ENCODE results near the gene OR52I1.

The OR52I1 gene

DNA sequence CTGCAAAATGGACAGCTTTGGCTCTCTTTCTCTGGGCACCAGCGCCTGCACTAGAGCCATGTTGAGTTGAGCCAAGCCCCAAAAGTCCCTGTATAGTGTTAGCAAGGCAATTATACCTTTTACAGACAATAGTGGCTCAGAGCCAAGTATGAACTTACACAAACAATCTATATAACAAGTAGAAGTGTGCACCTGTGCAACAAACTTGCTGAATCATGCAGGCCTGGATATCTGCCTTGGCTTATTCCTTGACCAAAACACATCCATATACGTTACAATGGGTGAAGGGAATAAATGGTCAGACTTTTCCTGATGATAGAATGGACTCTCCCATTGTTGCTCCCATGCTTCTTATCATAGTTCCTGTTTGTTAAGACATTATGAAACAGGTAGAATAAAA lies 16.1 kb upstream of the OR52I1 start:
- in situ Hi-C loops (cut with HindIII; ENCODE audit: low pct_ligation_motif_present, low sequenced_read_pairs): no loop called here
- Histone ChIP-seq H3K27ac (no peak overlapping the region), H3K4me3 (ENCODE audit: low read depth, low read length) (no peak overlapping the region), H3K27me3 (replicated peaks) (no peaks in the 10 kb centered on the region), H3K36me3 (replicated peaks) (no peaks in the 10 kb centered on the region)
- no peak for DNase-seq
- TF ChIP-seq, protein P1, sequence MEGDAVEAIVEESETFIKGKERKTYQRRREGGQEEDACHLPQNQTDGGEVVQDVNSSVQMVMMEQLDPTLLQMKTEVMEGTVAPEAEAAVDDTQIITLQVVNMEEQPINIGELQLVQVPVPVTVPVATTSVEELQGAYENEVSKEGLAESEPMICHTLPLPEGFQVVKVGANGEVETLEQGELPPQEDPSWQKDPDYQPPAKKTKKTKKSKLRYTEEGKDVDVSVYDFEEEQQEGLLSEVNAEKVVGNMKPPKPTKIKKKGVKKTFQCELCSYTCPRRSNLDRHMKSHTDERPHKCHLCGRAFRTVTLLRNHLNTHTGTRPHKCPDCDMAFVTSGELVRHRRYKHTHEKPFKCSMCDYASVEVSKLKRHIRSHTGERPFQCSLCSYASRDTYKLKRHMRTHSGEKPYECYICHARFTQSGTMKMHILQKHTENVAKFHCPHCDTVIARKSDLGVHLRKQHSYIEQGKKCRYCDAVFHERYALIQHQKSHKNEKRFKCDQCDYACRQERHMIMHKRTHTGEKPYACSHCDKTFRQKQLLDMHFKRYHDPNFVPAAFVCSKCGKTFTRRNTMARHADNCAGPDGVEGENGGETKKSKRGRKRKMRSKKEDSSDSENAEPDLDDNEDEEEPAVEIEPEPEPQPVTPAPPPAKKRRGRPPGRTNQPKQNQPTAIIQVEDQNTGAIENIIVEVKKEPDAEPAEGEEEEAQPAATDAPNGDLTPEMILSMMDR (IDR thresholded peaks at IDR 0.05; ENCODE audit: low read depth, low read length, missing control alignments): no peak

GRCh38 chr11:4578624-4579023 lies 15.2 kb upstream of the OR52I1 start:
- in situ Hi-C loops (cut with HindIII; ENCODE audit: low pct_ligation_motif_present, low sequenced_read_pairs): no loop called here
- TF ChIP-seq, protein P1 (IDR thresholded peaks at IDR 0.05; ENCODE audit: low read depth, low read length, missing control alignments): no peak
- Histone ChIP-seq H3K27me3 (replicated peaks) (no peaks in the 10 kb centered on the region), H3K36me3 (replicated peaks) (no peaks in the 10 kb centered on the region), H3K27ac (no peak overlapping the region), H3K4me3 (ENCODE audit: low read depth, low read length) (no peak overlapping the region)
- no peak for DNase-seq

- in situ Hi-C loops (cut with HindIII; ENCODE audit: low pct_ligation_motif_present, low sequenced_read_pairs): no loop called here
- TF ChIP-seq, protein P1 (IDR thresholded peaks at IDR 0.05; ENCODE audit: low read depth, low read length, missing control alignments): no peak
- no peak overlapping the region for H3K27ac ChIP-seq
Observed at GRCh38 chr11:4580124-4580523, 13.7 kb upstream of the OR52I1 start.

DNA sequence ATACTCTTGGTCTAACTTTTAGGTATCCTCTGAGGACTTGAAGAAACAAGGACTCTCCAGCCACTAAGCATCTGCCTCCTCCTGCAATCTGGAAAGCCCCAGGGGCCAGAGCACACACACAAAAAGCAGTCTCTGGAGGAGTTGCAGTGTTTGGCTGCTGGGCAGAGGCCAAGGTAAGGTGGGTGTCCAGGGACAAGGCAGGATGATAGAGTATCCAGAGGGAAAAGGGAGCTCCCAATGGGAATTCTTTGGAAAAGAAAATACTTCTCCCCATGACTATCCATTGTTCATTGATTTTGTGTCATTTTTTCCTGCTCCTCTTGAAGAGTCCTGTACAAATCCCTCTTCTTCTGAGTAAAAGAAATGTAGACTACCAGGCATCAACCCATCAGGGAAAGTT lies 12.4 kb upstream of the OR52I1 start, which contains the start of gene OR52I2:
TSS of gene OR52I2 (plus strand) at position 301 of the 400 bp plus-strand sequence.
- Histone ChIP-seq H3K27ac (no peak within 1 kb of the TSS), H3K27me3 (replicated peaks) (no peaks in the 10 kb centered on the region), H3K4me3 (ENCODE audit: low read depth, low read length) (no peak within 1 kb of the TSS), H3K36me3 (replicated peaks) (no peaks in the 10 kb centered on the region)
- in situ Hi-C loops (cut with HindIII; ENCODE audit: low pct_ligation_motif_present, low sequenced_read_pairs): no loop called here
- TF ChIP-seq, protein P1 (IDR thresholded peaks at IDR 0.05; ENCODE audit: low read depth, low read length, missing control alignments): no peak
- DNase-seq: no peak

More at GRCh38 chr11:4580124-4580523, 13.7 kb upstream of the OR52I1 start:
- no peaks in the 10 kb centered on the region for H3K27me3 ChIP-seq (replicated peaks)
- no peaks in the 10 kb centered on the region for H3K36me3 ChIP-seq (replicated peaks)
- no peak overlapping the region for H3K4me3 ChIP-seq (ENCODE audit: low read depth, low read length)
- DNase-seq: no peak

DNA sequence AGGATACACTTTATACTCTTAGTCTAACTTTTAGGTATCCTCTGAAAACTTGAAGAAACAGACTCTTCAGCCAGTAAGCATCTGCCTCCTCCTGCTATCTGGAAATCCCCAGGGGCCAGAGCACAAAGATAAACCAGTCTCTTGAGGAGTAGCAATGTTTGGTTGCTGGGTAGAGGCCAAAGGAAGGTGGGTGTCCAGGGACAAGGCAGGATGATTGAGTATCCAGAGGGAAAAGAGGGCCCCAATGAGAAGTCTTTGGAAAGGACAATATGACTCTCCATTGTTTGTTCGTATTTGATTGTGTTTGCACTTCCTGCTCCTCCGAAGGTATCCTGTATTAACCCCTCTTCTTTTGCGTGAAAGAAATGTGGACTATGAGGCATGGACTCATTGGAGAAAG lies 4.8 kb upstream of the OR52I1 start:
- H3K36me3 ChIP-seq (replicated peaks): no peaks in the 10 kb centered on the region
- H3K27ac ChIP-seq: no peak overlapping the region
- no peaks in the 10 kb centered on the region for H3K27me3 ChIP-seq (replicated peaks)
- DNase-seq: no peak
- in situ Hi-C loops (cut with HindIII; ENCODE audit: low pct_ligation_motif_present, low sequenced_read_pairs): no loop called here
- TF ChIP-seq, protein P1 (IDR thresholded peaks at IDR 0.05; ENCODE audit: low read depth, low read length, missing control alignments): no peak
- no peak overlapping the region for H3K4me3 ChIP-seq (ENCODE audit: low read depth, low read length)

DNA sequence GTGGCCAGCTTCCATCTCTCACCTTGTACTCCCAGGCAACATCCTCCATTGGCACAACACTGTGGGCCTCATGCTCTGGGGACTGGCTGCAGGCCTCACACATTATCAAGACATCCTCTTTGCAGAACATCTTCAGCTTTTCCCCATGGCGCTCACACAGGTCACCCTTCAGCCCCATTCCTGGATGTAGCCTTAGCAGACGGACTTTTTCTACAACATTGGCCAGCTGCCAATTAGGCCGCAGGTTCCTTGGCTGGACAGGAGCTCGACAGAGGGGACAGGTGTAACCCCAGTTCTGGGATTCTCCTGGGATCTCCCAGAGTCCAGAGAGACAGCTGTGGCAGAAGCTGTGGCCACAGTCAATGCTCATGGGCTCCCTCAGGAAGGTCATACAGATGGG lies 11.2 kb downstream of the OR52I1 start:
- TF ChIP-seq, protein P1 (IDR thresholded peaks at IDR 0.05; ENCODE audit: low read depth, low read length, missing control alignments): no peak
- in situ Hi-C loops (cut with HindIII; ENCODE audit: low pct_ligation_motif_present, low sequenced_read_pairs): no loop called here
- Histone ChIP-seq H3K4me3 (ENCODE audit: low read depth, low read length) (no peak overlapping the region), H3K27me3 (replicated peaks) (no peaks in the 10 kb centered on the region), H3K36me3 (replicated peaks) (peaks cover 7% of the 10 kb centered on the region), H3K27ac (no peak overlapping the region)
- no peak for DNase-seq
